SIG-M5 (cell line): ENCODE measurements around the gene UBTD2.
"Not testable (repeated sequence)": the region's sequence is repeated elsewhere in the genome, so short reads cannot be mapped to it uniquely, and the experiment has no call there.

Source experiments
- DNase-seq: peaks from one replicate; lab custom pipeline; 2025; lab: John Stamatoyannopoulos, UW

Gene UBTD2

GRCh38 chr5:172293054-172293744 is 9.6 kb upstream of the UBTD2 start:
- no peak for DNase-seq

GRCh38 chr5:172291837-172292236 is 8.3 kb upstream of the UBTD2 start:
- DNase-seq: not testable (repeated sequence)

GRCh38 chr5:172288465-172288864 is 4.9 kb upstream of the UBTD2 start:
- DNase-seq: no peak

- DNase-seq: not testable (repeated sequence)
Observed at GRCh38 chr5:172287140-172287539, 3.6 kb upstream of the UBTD2 start.

GRCh38 chr5:172285226-172286143 is 1.9 kb upstream of the UBTD2 start:
- no peak for DNase-seq

GRCh38 chr5:172284611-172284980 is 1.0 kb upstream of the UBTD2 start:
- no peak for DNase-seq

GRCh38 chr5:172283862-172284610 is 472 bp upstream of the UBTD2 start:
- no peak for DNase-seq

- no peak for DNase-seq
Observed at GRCh38 chr5:172282272-172283019, 1.1 kb downstream of the UBTD2 start.

- no peak for DNase-seq
Observed at GRCh38 chr5:172281346-172281745, 2.2 kb downstream of the UBTD2 start.

- no peak for DNase-seq
Observed at GRCh38 chr5:172280929-172281328, 2.6 kb downstream of the UBTD2 start.

- DNase-seq: no peak
Observed at GRCh38 chr5:172280317-172280716, 3.2 kb downstream of the UBTD2 start.

- no peak for DNase-seq
Observed at GRCh38 chr5:172278356-172278755, 5.2 kb downstream of the UBTD2 start.

GRCh38 chr5:172276214-172276613 is 7.3 kb downstream of the UBTD2 start:
- no peak for DNase-seq

GRCh38 chr5:172274951-172275753 is 8.4 kb downstream of the UBTD2 start:
- no peak for DNase-seq

- DNase-seq: no peak
Observed at GRCh38 chr5:172267943-172268342, 15.6 kb downstream of the UBTD2 start.

GRCh38 chr5:172266676-172267092 is 16.9 kb downstream of the UBTD2 start:
- DNase-seq: no peak

- no peak for DNase-seq
Observed at GRCh38 chr5:172266071-172266675, 17.4 kb downstream of the UBTD2 start.

GRCh38 chr5:172264815-172265395 is 18.7 kb downstream of the UBTD2 start:
- DNase-seq: no peak

GRCh38 chr5:172255444-172255843 is 28.1 kb downstream of the UBTD2 start:
- DNase-seq: no peak

- no peak for DNase-seq
Observed at GRCh38 chr5:172252501-172252900, 31.1 kb downstream of the UBTD2 start.
